Fibroblast of lung (primary cell): Measurements from ENCODE around the gene TAF11L13. TPM values are rescaled to one million over a fixed set of nuclear protein-coding genes. Genes with fewer than 3 reads are reported as not detected.
"Not testable (repeated sequence)": the region's sequence is repeated elsewhere in the genome, so short reads cannot be mapped to it uniquely, and the experiment has no call there.

Experiments
- DNase-seq, 2 donors: peaks; one replicate each; pipeline versions ENCODE4 v3.0.0 to v3.0.0-alpha.2; 2010; ENCODE audit warnings: low read depth in 2 of 2
- H2AFZ ChIP-seq: 2 replicates; pipeline ENCODE4 v1.5.1; 2012; ENCODE audit warnings: low read length, control low read depth, inconsistent platforms
- H3K27ac ChIP-seq: 2 replicates; pipeline ENCODE4 v1.5.1; 2011; ENCODE audit warnings: low read length, control low read depth; ENCODE audit not compliant: insufficient read depth
- H3K27me3 ChIP-seq: 2 replicates; pipeline ENCODE4 v1.5.1; 2011; ENCODE audit warnings: mild to moderate bottlenecking, low read length; ENCODE audit not compliant: control insufficient read depth, insufficient read depth
- H3K36me3 ChIP-seq: 2 replicates; pipeline ENCODE4 v1.5.1; 2011; ENCODE audit warnings: low read length; ENCODE audit not compliant: control insufficient read depth, insufficient read depth
- H3K4me1 ChIP-seq: 2 replicates; pipeline ENCODE4 v1.5.1; 2011; ENCODE audit warnings: low read length; ENCODE audit not compliant: control insufficient read depth, insufficient read depth; ENCODE audit errors: extremely low read depth
- H3K4me2 ChIP-seq: 2 replicates; pipeline ENCODE4 v1.5.1; 2011; ENCODE audit warnings: low read length, control low read depth; ENCODE audit not compliant: insufficient read depth; ENCODE audit errors: extremely low read depth
- H3K4me3 ChIP-seq, 4 experiments: fragments of 200-600 bp in 1 of 4; sonication (generic) in 1 of 4; replicated peaks in 1 of 4; 2 replicates each; pipeline ENCODE4 v1.5.1; 2011 to 2016; ENCODE audit warnings: low read length in 4 of 4, low read depth in 3 of 4, mild to moderate bottlenecking in 3 of 4, control low read depth in 2 of 4, inconsistent platforms in 1 of 4, mixed read lengths in 1 of 4; ENCODE audit not compliant: insufficient read depth in 1 of 4; ENCODE audit errors: control extremely low read depth in 1 of 4
- H3K79me2 ChIP-seq: 2 replicates; pipeline ENCODE4 v1.5.1; 2012; ENCODE audit warnings: mild to moderate bottlenecking, low read length, inconsistent platforms; ENCODE audit not compliant: control insufficient read depth, insufficient read depth
- H3K9ac ChIP-seq: 2 replicates; pipeline ENCODE4 v1.5.1; 2011; ENCODE audit warnings: mild to moderate bottlenecking, low read length, control low read depth; ENCODE audit not compliant: insufficient read depth
- H3K9me3 ChIP-seq: 2 replicates; pipeline ENCODE4 v1.5.1; 2012; ENCODE audit warnings: low read depth, low read length; ENCODE audit not compliant: control insufficient read depth, insufficient read depth
- H4K20me1 ChIP-seq: 2 replicates; pipeline ENCODE4 v1.5.1; 2011; ENCODE audit warnings: low read length; ENCODE audit not compliant: control insufficient read depth, insufficient read depth; ENCODE audit errors: extremely low read depth
- CTCF ChIP-seq, 2 donors: IDR thresholded peaks in 1 of 2; conservative IDR thresholded peaks in 1 of 2; 1 replicate in 1 of 2; 2 replicates in 1 of 2; pipeline ENCODE4 v1.5.1; 2011 to 2012; ENCODE audit warnings: low read length in 2 of 2, control low read depth in 1 of 2, inconsistent platforms in 1 of 2, low read depth in 1 of 2, mild to moderate bottlenecking in 1 of 2
- EZH2 ChIP-seq: IDR thresholded peaks from 2 replicates; pipeline ENCODE4 v1.5.1; 2012; ENCODE audit warnings: low read length, control low read depth, mild to moderate bottlenecking; ENCODE audit errors: missing control alignments
- polyA plus RNA-seq, 2 donors: library from polyadenylated mRNA; depleted of rRNA in 1 of 2; stranded (reverse) in 1 of 2; unstranded in 1 of 2; fragments of >200 nt; gene quantifications; 2 replicates each; pipeline ENCODE4 v1.2.1, GENCODE V29; 2011 to 2012; ENCODE audit warnings: missing spikeins in 1 of 2
- total RNA-seq: library from RNA; depleted of rRNA; stranded (reverse); fragments of >200 nt; gene quantifications from 2 replicates; pipeline ENCODE4 v1.2.1, GENCODE V29; 2014

TAF11L13 gene
- total and polyA plus RNA-seq, 2 donors (not counting 1 experiment from before 2014, with no cell fraction given) = not detected

- Histone ChIP-seq H3K36me3 (no peaks in the 10 kb centered on the region), H3K4me2 (no peak overlapping the region), H3K79me2 (no peaks in the 10 kb centered on the region), H3K9ac (no peak overlapping the region), H3K4me1 (no peaks in the 10 kb centered on the region), H3K4me3 (no peak overlapping the region), H2AFZ (no peak overlapping the region), H4K20me1 (no peaks in the 10 kb centered on the region), H3K27me3 (no peaks in the 10 kb centered on the region), H3K9me3 (no peaks in the 10 kb centered on the region), H3K27ac (no peak overlapping the region)
- DNase-seq = no peak
- no peak for TF ChIP-seq EZH2
- no peak for TF ChIP-seq CTCF (conservative IDR thresholded peaks at IDR 0.05 in 1 of 2, IDR thresholded peaks at IDR 0.05 in 1 of 2; ENCODE audit: low read depth in 1 of 2, low read length in 2 of 2)
Measured at GRCh38 chr5:17604951-17605350, 26.9 kb upstream of the TAF11L13 start.

- not testable (repeated sequence) for H3K27ac ChIP-seq, H3K4me1 ChIP-seq, H3K9me3 ChIP-seq, H3K27me3 ChIP-seq, H3K36me3 ChIP-seq, H3K4me3 ChIP-seq, H3K79me2 ChIP-seq, H4K20me1 ChIP-seq, H3K9ac ChIP-seq, H3K4me2 ChIP-seq, H2AFZ ChIP-seq, DNase-seq
Measured at GRCh38 chr5:17607461-17607860, 24.4 kb upstream of the TAF11L13 start.

GRCh38 chr5:17610092-17610491 is 21.8 kb upstream of the TAF11L13 start, which contains the start of gene TAF11L12:
Gene TAF11L12, plus strand, starts transcription at chr5:17610392.
- not testable (repeated sequence) for H3K36me3 ChIP-seq, H4K20me1 ChIP-seq, H3K27ac ChIP-seq, DNase-seq, H3K79me2 ChIP-seq, H3K4me3 ChIP-seq, H3K4me1 ChIP-seq, H3K27me3 ChIP-seq, H3K9ac ChIP-seq, H3K9me3 ChIP-seq, H2AFZ ChIP-seq, H3K4me2 ChIP-seq

GRCh38 chr5:17614872-17615605 is 16.8 kb upstream of the TAF11L13 start:
- H4K20me1 ChIP-seq = no peaks in the 10 kb centered on the region
- H3K4me2 ChIP-seq = no peak overlapping the region
- H3K4me1 ChIP-seq = no peaks in the 10 kb centered on the region
- no peaks in the 10 kb centered on the region for H3K36me3 ChIP-seq
- no peaks in the 10 kb centered on the region for H3K27me3 ChIP-seq
- no peak for DNase-seq
- no peaks in the 10 kb centered on the region for H3K79me2 ChIP-seq
- no peaks in the 10 kb centered on the region for H3K9me3 ChIP-seq
- H3K4me3 ChIP-seq = no peak overlapping the region
- no peak overlapping the region for H3K9ac ChIP-seq
- no peak for TF ChIP-seq EZH2
- no peak for TF ChIP-seq CTCF (conservative IDR thresholded peaks at IDR 0.05 in 1 of 2, IDR thresholded peaks at IDR 0.05 in 1 of 2; ENCODE audit: low read depth in 1 of 2, low read length in 2 of 2)
- no peak overlapping the region for H2AFZ ChIP-seq
- no peak overlapping the region for H3K27ac ChIP-seq
